Measurements from ENCODE around the gene STARD5. TPM values are rescaled to one million over a fixed set of nuclear protein-coding genes. Genes with fewer than 3 reads are reported as not detected.
A peak's percentile ranks its signal among the peaks of the same experiment; 100 is the strongest.

The STARD5 gene
- total and polyA plus RNA-seq, 4 donors: 1.1 to 47.0 (median 35.7) TPM

- Histone ChIP-seq H3K27me3 (ENCODE audit: control insufficient read depth in 4 of 4, insufficient read depth in 4 of 4, low read length in 3 of 4) (no peaks in the 10 kb centered on the region), H3K9me3 (ENCODE audit: control insufficient read depth in 4 of 4, low read length in 3 of 4) (no peaks in the 10 kb centered on the region), H3K4me3 (ENCODE audit: low read depth in 1 of 3, low read length in 3 of 3) (no peak overlapping the region), H3K27ac (ENCODE audit: low read depth in 1 of 2, low read length in 2 of 2) (peak overlapping the region; percentile 54 to 65), H3K4me1 (ENCODE audit: control insufficient read depth in 4 of 4, insufficient read depth in 4 of 4, low read length in 3 of 4) (peaks cover 12 to 54% (median 48%) of the 10 kb centered on the region in 4 donors), H3K36me3 (ENCODE audit: control insufficient read depth in 4 of 4, insufficient read depth in 3 of 4, low read depth in 1 of 4, low read length in 3 of 4) (no peaks in the 10 kb centered on the region), H3K9ac (ENCODE audit: low read depth in 1 of 2, low read length in 2 of 2) (peak overlapping the region in 1 of 2 donors; percentile 42)
- WGBS: 77% methylated on average over 4 of the region's 4 CpGs
- TF ChIP-seq MAX (IDR thresholded peaks at IDR 0.05) (no peak), ATF3 (IDR thresholded peaks at IDR 0.05) (no peak), GABPA (IDR thresholded peaks at IDR 0.05 in 1 of 2, conservative IDR thresholded peaks at IDR 0.05 in 1 of 2) (no peak), NR2F2 (IDR thresholded peaks at IDR 0.05) (no peak), HNF4G (IDR thresholded peaks at IDR 0.05) (no peak), RAD21 (IDR thresholded peaks at IDR 0.05) (no peak), ZBTB33 (IDR thresholded peaks at IDR 0.05) (no peak), YY1 (IDR thresholded peaks at IDR 0.05) (no peak), RXRA (IDR thresholded peaks at IDR 0.05) (no peak), JUND (IDR thresholded peaks at IDR 0.05) (no peak), REST (IDR thresholded peaks at IDR 0.05) (no peak), TAF1 (conservative IDR thresholded peaks at IDR 0.05) (no peak), CTCF (IDR thresholded peaks at IDR 0.05; ENCODE audit: low read depth, low read length, missing input control) (no peak), HNF4A (conservative IDR thresholded peaks at IDR 0.05) (no peak), FOXA2 (IDR thresholded peaks at IDR 0.05) (no peak), SP1 (IDR thresholded peaks at IDR 0.05) (no peak), EGR1 (IDR thresholded peaks at IDR 0.05; ENCODE audit: low read depth in 2 of 2) (no peak), FOXA1 (IDR thresholded peaks at IDR 0.05) (no peak)
- DNase-seq (ENCODE audit: low spot score): no peak
Measured at GRCh38 chr15:81274255-81274654, 49.7 kb downstream of the STARD5 start.
